Activated naive CD4-positive, alpha-beta T cell (primary cell): ENCODE measurements around the gene OLFML1.

Experiments
- DNase-seq, 4 experiments: peaks; one replicate each; lab custom pipeline; 2025; lab: John Stamatoyannopoulos, UW

OLFML1 gene

GRCh38 chr11:7480113-7480512 lies 5.2 kb upstream of the OLFML1 start:
- DNase-seq: no peak

GRCh38 chr11:7484131-7484530 lies 1.2 kb upstream of the OLFML1 start:
- no peak for DNase-seq

GRCh38 chr11:7484645-7485044 lies 661 bp upstream of the OLFML1 start:
- no peak for DNase-seq

GRCh38 chr11:7486098-7486780 lies 933 bp downstream of the OLFML1 start:
- no peak for DNase-seq

GRCh38 chr11:7486781-7487140 lies 1.5 kb downstream of the OLFML1 start:
- no peak for DNase-seq

- no peak for DNase-seq
Measured at GRCh38 chr11:7487360-7487759, 2.1 kb downstream of the OLFML1 start.

- no peak for DNase-seq
Measured at GRCh38 chr11:7488681-7489080, 3.4 kb downstream of the OLFML1 start.

GRCh38 chr11:7489376-7489775 lies 4.1 kb downstream of the OLFML1 start:
- no peak for DNase-seq

GRCh38 chr11:7490054-7490453 lies 4.7 kb downstream of the OLFML1 start:
- no peak for DNase-seq

- no peak for DNase-seq
Measured at GRCh38 chr11:7490535-7490934, 5.2 kb downstream of the OLFML1 start.

- DNase-seq: no peak
Measured at GRCh38 chr11:7492253-7492652, 6.9 kb downstream of the OLFML1 start.

- DNase-seq: no peak
Measured at GRCh38 chr11:7493670-7494069, 8.4 kb downstream of the OLFML1 start.

GRCh38 chr11:7494086-7494745 lies 8.9 kb downstream of the OLFML1 start:
- DNase-seq: no peak

GRCh38 chr11:7495882-7496551 lies 10.7 kb downstream of the OLFML1 start:
- DNase-seq: no peak

- no peak for DNase-seq
Measured at GRCh38 chr11:7498193-7498592, 12.9 kb downstream of the OLFML1 start.

- DNase-seq: no peak
Measured at GRCh38 chr11:7499081-7499480, 13.8 kb downstream of the OLFML1 start.

GRCh38 chr11:7500251-7500650 lies 14.9 kb downstream of the OLFML1 start:
- DNase-seq: no peak

GRCh38 chr11:7501251-7501650 lies 15.9 kb downstream of the OLFML1 start:
- no peak for DNase-seq

GRCh38 chr11:7501894-7502293 lies 16.6 kb downstream of the OLFML1 start:
- DNase-seq: no peak

- no peak for DNase-seq
Measured at GRCh38 chr11:7506243-7506642, 20.9 kb downstream of the OLFML1 start.

GRCh38 chr11:7508087-7508486 lies 22.8 kb downstream of the OLFML1 start:
- DNase-seq: no peak

- DNase-seq: no peak
Measured at GRCh38 chr11:7509966-7510365, 24.7 kb downstream of the OLFML1 start.

- DNase-seq: no peak
Measured at GRCh38 chr11:7511401-7511800, 26.1 kb downstream of the OLFML1 start.
